K562 (cell line): ENCODE results near the gene ZDHHC24. TPM values are rescaled to one million over a fixed set of nuclear protein-coding genes. Genes with fewer than 3 reads are reported as not detected.

Experiments used
- CBX3 ChIP-seq, 2 experiments: IDR thresholded peaks; 1 replicate in 1 of 2; 2 replicates in 1 of 2; pipeline ENCODE4 v1.6.1; 2012; ENCODE audit warnings: inconsistent platforms in 2 of 2, low read length in 2 of 2, borderline replicate concordance in 1 of 2, control low read depth in 1 of 2
- CREB1 ChIP-seq, 2 experiments: sonication (generic) in 1 of 2; formaldehyde crosslinking in 1 of 2; IDR thresholded peaks; 2 replicates each; pipeline versions ENCODE4 v1.6.1 to v1.8.0; 2012 to 2022; ENCODE audit warnings: inconsistent platforms in 1 of 2, mild to moderate bottlenecking in 1 of 2, missing genetic modification reagents in 1 of 2, moderate library complexity in 1 of 2
- CREB5 ChIP-seq: fragments of 250-450 bp; sonication (Bioruptor Pico); IDR thresholded peaks from 2 replicates; pipeline ENCODE4 v1.5.0; 2020; ENCODE audit warnings: mild to moderate bottlenecking
- CSDE1 ChIP-seq, 2 experiments: fragments of 450-650 bp; IDR thresholded peaks; 2 replicates each; pipeline ENCODE4 v1.6.1; 2016; ENCODE audit warnings: mild to moderate bottlenecking in 1 of 2
- HOXB6 ChIP-seq: fragments of 250-450 bp; sonication (Bioruptor Pico); IDR thresholded peaks from 2 replicates; pipeline ENCODE4 v1.5.1; 2022; ENCODE audit warnings: mild to moderate bottlenecking, borderline replicate concordance
- RNF2 ChIP-seq: sonication (generic); IDR thresholded peaks from 2 replicates; pipeline ENCODE4 v1.6.1; 2016
- SIN3A ChIP-seq, 2 experiments: fragments of 150-350 bp in 1 of 2; IDR thresholded peaks; 2 replicates each; pipeline ENCODE4 v1.6.1; 2011 to 2016; ENCODE audit warnings: borderline replicate concordance in 2 of 2, low read depth in 2 of 2, low read length in 2 of 2, mild to moderate bottlenecking in 2 of 2, moderate library complexity in 2 of 2; ENCODE audit not compliant: control insufficient read depth in 1 of 2
- SIX5 ChIP-seq, 2 experiments: IDR thresholded peaks; 2 replicates each; pipeline ENCODE4 v1.6.1; 2011; ENCODE audit warnings: low read length in 2 of 2, borderline replicate concordance in 1 of 2, low read depth in 1 of 2, mild to moderate bottlenecking in 1 of 2, moderate library complexity in 1 of 2; ENCODE audit not compliant: insufficient read depth in 1 of 2
- SREBF1 ChIP-seq: fragments of 150-350 bp; IDR thresholded peaks from 2 replicates; pipeline ENCODE4 v1.6.1; 2014; ENCODE audit warnings: antibody characterized with exemption, low read depth, low read length, borderline replicate concordance
- ZNF830 ChIP-seq: fragments of 250-450 bp; sonication (Bioruptor Pico); IDR thresholded peaks from 2 replicates; pipeline ENCODE4 v1.5.0; 2021; ENCODE audit warnings: mild to moderate bottlenecking
- polyA plus RNA-seq, 8 experiments: library from polyadenylated mRNA; depleted of rRNA in 4 of 8; stranded (reverse) in 5 of 8; unstranded in 3 of 8; fragments of >200 nt; fragmentation: Nextera tagmentation in 2 of 8; fragmentation: Illumina TruSeq in 1 of 8; extraction: Ambion mirVana in 2 of 8; extraction: Trizol in 1 of 8; gene quantifications; 2 replicates each; pipeline versions ENCODE4 v1.2.1 to v1.2.3, GENCODE V29; 2011 to 2014; ENCODE audit warnings: inconsistent platforms in 1 of 8, missing spikeins in 1 of 8
- total RNA-seq, 7 experiments: library from RNA; depleted of rRNA in 6 of 7; stranded (reverse); fragments of >200 nt in 6 of 7; fragmentation: Illumina TruSeq in 2 of 7; extraction: Trizol in 2 of 7; gene quantifications; 2 replicates each; pipeline versions ENCODE4 v1.2.1 to v1.2.3, GENCODE V29; 2011 to 2021; ENCODE audit warnings: low replicate concordance in 1 of 7
- TF ChIP-seq, protein P1 (sequence below): fragments of 250-450 bp; sonication (Bioruptor Pico); IDR thresholded peaks from 2 replicates; pipeline ENCODE4 v1.4.0; 2020
- TF ChIP-seq, protein P2 (sequence below), 2 experiments: fragments of 450-650 bp; IDR thresholded peaks; 2 replicates each; pipeline ENCODE4 v1.6.1; 2018; ENCODE audit warnings: mild to moderate bottlenecking in 2 of 2, low read depth in 1 of 2; ENCODE audit not compliant: partially characterized antibody in 2 of 2

ZDHHC24 gene
- total and polyA plus RNA-seq, 9 of the 15 experiments (the other 6 are each of a cell fraction or from before 2014, with no cell fraction given): 0.45 to 11.2 (median 2.7) TPM

GRCh38 chr11:66592457-66593302 is 46.8 kb upstream of the ZDHHC24 start, which contains the start of the genes CCDC87 and CCS (continued):
- TF ChIP-seq, protein P1, sequence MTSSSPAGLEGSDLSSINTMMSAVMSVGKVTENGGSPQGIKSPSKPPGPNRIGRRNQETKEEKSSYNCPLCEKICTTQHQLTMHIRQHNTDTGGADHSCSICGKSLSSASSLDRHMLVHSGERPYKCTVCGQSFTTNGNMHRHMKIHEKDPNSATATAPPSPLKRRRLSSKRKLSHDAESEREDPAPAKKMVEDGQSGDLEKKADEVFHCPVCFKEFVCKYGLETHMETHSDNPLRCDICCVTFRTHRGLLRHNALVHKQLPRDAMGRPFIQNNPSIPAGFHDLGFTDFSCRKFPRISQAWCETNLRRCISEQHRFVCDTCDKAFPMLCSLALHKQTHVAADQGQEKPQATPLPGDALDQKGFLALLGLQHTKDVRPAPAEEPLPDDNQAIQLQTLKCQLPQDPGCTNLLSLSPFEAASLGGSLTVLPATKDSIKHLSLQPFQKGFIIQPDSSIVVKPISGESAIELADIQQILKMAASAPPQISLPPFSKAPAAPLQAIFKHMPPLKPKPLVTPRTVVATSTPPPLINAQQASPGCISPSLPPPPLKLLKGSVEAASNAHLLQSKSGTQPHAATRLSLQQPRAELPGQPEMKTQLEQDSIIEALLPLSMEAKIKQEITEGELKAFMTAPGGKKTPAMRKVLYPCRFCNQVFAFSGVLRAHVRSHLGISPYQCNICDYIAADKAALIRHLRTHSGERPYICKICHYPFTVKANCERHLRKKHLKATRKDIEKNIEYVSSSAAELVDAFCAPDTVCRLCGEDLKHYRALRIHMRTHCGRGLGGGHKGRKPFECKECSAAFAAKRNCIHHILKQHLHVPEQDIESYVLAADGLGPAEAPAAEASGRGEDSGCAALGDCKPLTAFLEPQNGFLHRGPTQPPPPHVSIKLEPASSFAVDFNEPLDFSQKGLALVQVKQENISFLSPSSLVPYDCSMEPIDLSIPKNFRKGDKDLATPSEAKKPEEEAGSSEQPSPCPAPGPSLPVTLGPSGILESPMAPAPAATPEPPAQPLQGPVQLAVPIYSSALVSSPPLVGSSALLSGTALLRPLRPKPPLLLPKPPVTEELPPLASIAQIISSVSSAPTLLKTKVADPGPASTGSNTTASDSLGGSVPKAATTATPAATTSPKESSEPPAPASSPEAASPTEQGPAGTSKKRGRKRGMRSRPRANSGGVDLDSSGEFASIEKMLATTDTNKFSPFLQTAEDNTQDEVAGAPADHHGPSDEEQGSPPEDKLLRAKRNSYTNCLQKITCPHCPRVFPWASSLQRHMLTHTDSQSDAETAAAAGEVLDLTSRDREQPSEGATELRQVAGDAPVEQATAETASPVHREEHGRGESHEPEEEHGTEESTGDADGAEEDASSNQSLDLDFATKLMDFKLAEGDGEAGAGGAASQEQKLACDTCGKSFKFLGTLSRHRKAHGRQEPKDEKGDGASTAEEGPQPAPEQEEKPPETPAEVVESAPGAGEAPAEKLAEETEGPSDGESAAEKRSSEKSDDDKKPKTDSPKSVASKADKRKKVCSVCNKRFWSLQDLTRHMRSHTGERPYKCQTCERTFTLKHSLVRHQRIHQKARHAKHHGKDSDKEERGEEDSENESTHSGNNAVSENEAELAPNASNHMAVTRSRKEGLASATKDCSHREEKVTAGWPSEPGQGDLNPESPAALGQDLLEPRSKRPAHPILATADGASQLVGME (CRISPR knock-in tag): peak; percentile 50; the same call in 1 of the 2 replicates
- TF ChIP-seq CREB1 (IDR thresholded peaks at IDR 0.05) (peak; percentile 60), CREB1 (CRISPR knock-in tag; IDR thresholded peaks at IDR 0.05) (peak; percentile 83), RNF2 (peak; percentile 40; the same call in 1 of the 2 replicates), SIN3A (IDR thresholded peaks at IDR 0.05; ENCODE audit: borderline replicate concordance in 2 of 2, control insufficient read depth in 1 of 2, low read depth in 2 of 2, low read length in 2 of 2) (peak; percentile 59 to 79; a peak in 2 of 4 replicates), HOXB6 (CRISPR knock-in tag) (no peak), SREBF1 (no peak), ZNF830 (CRISPR knock-in tag) (no peak), CREB5 (CRISPR knock-in tag) (no peak), CSDE1 (IDR thresholded peaks at IDR 0.05) (no peak; a peak in 1 of 4 replicates), SIX5 (IDR thresholded peaks at IDR 0.05; ENCODE audit: borderline replicate concordance in 1 of 2, insufficient read depth in 1 of 2, low read depth in 1 of 2, low read length in 2 of 2) (no peak), CBX3 (IDR thresholded peaks at IDR 0.05; ENCODE audit: borderline replicate concordance in 1 of 2, low read length in 2 of 2) (peak in 1 of 2 experiments; percentile 80; a peak in 1 of 3 replicates)
- TF ChIP-seq, protein P2, sequence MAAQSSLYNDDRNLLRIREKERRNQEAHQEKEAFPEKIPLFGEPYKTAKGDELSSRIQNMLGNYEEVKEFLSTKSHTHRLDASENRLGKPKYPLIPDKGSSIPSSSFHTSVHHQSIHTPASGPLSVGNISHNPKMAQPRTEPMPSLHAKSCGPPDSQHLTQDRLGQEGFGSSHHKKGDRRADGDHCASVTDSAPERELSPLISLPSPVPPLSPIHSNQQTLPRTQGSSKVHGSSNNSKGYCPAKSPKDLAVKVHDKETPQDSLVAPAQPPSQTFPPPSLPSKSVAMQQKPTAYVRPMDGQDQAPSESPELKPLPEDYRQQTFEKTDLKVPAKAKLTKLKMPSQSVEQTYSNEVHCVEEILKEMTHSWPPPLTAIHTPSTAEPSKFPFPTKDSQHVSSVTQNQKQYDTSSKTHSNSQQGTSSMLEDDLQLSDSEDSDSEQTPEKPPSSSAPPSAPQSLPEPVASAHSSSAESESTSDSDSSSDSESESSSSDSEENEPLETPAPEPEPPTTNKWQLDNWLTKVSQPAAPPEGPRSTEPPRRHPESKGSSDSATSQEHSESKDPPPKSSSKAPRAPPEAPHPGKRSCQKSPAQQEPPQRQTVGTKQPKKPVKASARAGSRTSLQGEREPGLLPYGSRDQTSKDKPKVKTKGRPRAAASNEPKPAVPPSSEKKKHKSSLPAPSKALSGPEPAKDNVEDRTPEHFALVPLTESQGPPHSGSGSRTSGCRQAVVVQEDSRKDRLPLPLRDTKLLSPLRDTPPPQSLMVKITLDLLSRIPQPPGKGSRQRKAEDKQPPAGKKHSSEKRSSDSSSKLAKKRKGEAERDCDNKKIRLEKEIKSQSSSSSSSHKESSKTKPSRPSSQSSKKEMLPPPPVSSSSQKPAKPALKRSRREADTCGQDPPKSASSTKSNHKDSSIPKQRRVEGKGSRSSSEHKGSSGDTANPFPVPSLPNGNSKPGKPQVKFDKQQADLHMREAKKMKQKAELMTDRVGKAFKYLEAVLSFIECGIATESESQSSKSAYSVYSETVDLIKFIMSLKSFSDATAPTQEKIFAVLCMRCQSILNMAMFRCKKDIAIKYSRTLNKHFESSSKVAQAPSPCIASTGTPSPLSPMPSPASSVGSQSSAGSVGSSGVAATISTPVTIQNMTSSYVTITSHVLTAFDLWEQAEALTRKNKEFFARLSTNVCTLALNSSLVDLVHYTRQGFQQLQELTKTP (IDR thresholded peaks at IDR 0.05; ENCODE audit: low read depth in 1 of 2, partially characterized antibody in 2 of 2): no peak
